Loucy (cell line): ENCODE results near the gene NOTCH2.
"Not testable (repeated sequence)": the region's sequence is repeated elsewhere in the genome, so short reads cannot be mapped to it uniquely, and the experiment has no call there.

Source experiments
- H2AFZ ChIP-seq: fragments of 200-600 bp; sonication (generic); 2 replicates; pipeline ENCODE4 v1.6.0; 2016; ENCODE audit warnings: antibody characterized with exemption, mild to moderate bottlenecking, low read length, moderate library complexity
- H3F3A ChIP-seq: fragments of 200-600 bp; 2 replicates; pipeline ENCODE4 v1.6.0; 2016; ENCODE audit warnings: antibody characterized with exemption, low read depth, mild to moderate bottlenecking
- H3K27me3 ChIP-seq: fragments of 200-600 bp; sonication (generic); 2 replicates; pipeline ENCODE4 v1.6.1; 2014; ENCODE audit warnings: low read length, mild to moderate bottlenecking; ENCODE audit not compliant: insufficient read depth, poor library complexity, severe bottlenecking
- H3K36me3 ChIP-seq: fragments of 200-600 bp; sonication (generic); 2 replicates; pipeline ENCODE4 v1.6.1; 2016; ENCODE audit warnings: low read length; ENCODE audit not compliant: insufficient read depth
- H3K4me1 ChIP-seq: fragments of 200-600 bp; sonication (generic); 2 replicates; pipeline ENCODE4 v1.5.1; 2014; ENCODE audit warnings: low read length, mild to moderate bottlenecking; ENCODE audit not compliant: insufficient read depth, poor library complexity, severe bottlenecking
- H3K4me2 ChIP-seq: fragments of 200-600 bp; sonication (generic); 2 replicates; pipeline ENCODE4 v1.6.0; 2014; ENCODE audit warnings: antibody characterized with exemption, low read length, low read depth, mild to moderate bottlenecking; ENCODE audit not compliant: poor library complexity, severe bottlenecking
- H3K4me3 ChIP-seq: fragments of 200-600 bp; sonication (generic); 2 replicates; pipeline ENCODE4 v1.5.1; 2014; ENCODE audit warnings: low read length, mild to moderate bottlenecking, mixed read lengths; ENCODE audit not compliant: poor library complexity, severe bottlenecking
- H3K79me2 ChIP-seq: fragments of 200-600 bp; sonication (generic); 2 replicates; pipeline ENCODE4 v1.6.1; 2014; ENCODE audit warnings: low read length; ENCODE audit not compliant: insufficient read depth
- H3K9ac ChIP-seq: fragments of 200-600 bp; sonication (generic); 2 replicates; pipeline ENCODE4 v1.6.0; 2014; ENCODE audit warnings: mild to moderate bottlenecking, low read depth, low read length, moderate library complexity; ENCODE audit not compliant: poor library complexity, severe bottlenecking
- H3K9me2 ChIP-seq: fragments of 200-600 bp; sonication (generic); replicated peaks from 2 replicates; pipeline ENCODE4 v1.6.1; 2016; ENCODE audit warnings: low read depth, low read length, mixed read lengths
- H3K9me3 ChIP-seq: fragments of 200-600 bp; sonication (generic); 2 replicates; pipeline ENCODE4 v1.6.1; 2014; ENCODE audit warnings: mild to moderate bottlenecking, antibody characterized with exemption, low read length, low read depth; ENCODE audit not compliant: insufficient read depth
- H4K20me1 ChIP-seq: fragments of 200-600 bp; sonication (generic); 2 replicates; pipeline ENCODE4 v1.6.0; 2014; ENCODE audit warnings: antibody characterized with exemption, low read length, mild to moderate bottlenecking; ENCODE audit not compliant: insufficient read depth, poor library complexity, severe bottlenecking
- EZH2phosphoT487 ChIP-seq: fragments of 200-600 bp; IDR thresholded peaks from 2 replicates; pipeline ENCODE4 v1.6.1; 2018; ENCODE audit warnings: antibody characterized with exemption, mild to moderate bottlenecking, moderate library complexity, borderline replicate concordance
- TF ChIP-seq, protein P1 (sequence below): fragments of 200-600 bp; sonication (generic); conservative IDR thresholded peaks from 2 replicates; pipeline ENCODE4 v1.5.1; 2014; ENCODE audit warnings: mild to moderate bottlenecking, antibody characterized with exemption, low read length

Gene NOTCH2

DNA sequence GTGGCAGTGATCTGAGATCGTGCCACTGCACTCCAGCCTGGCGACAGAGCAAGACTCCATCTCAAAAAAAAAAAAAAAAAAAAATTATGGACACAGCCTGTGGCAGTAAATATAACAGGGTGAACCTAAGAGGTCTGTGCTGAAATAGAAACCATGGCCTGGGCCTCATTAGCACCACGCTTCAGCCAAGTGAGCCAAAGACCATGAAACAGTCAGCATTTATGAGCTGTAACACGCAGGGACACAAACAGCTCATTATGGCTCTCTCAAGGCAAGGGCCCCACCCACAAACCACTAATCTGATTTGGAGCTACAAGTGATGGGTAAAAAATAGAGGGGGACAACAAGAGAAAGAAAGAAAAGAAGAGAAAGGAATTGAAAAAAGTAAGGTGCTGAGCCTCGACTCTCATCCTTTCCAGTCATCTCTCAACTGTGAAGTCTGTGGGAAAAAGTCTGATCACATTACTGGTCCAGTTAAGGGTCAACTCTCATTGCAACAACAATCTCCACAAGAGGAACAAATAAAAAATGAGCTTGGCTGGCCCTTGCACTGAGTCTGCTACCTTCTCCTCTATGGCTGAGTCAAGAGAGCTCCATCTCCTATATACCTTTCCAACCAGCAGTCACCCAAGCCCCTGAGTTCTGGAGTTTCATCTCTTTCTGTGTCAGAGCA, 93.7 kb downstream of the NOTCH2 start:
- not testable (repeated sequence) for H3F3A ChIP-seq, H2AFZ ChIP-seq, H3K9me3 ChIP-seq, H4K20me1 ChIP-seq, H3K4me3 ChIP-seq, H3K27me3 ChIP-seq, H3K9ac ChIP-seq, H3K9me2 ChIP-seq
- Histone ChIP-seq H3K79me2 (peaks cover 19% of the 10 kb centered on the region; the same call in 1 of the 2 replicates), H3K4me2 (peak overlapping the region; percentile 35), H3K36me3 (peaks cover 34% of the 10 kb centered on the region; the same call in 1 of the 2 replicates), H3K4me1 (peaks cover 52% of the 10 kb centered on the region)

DNA sequence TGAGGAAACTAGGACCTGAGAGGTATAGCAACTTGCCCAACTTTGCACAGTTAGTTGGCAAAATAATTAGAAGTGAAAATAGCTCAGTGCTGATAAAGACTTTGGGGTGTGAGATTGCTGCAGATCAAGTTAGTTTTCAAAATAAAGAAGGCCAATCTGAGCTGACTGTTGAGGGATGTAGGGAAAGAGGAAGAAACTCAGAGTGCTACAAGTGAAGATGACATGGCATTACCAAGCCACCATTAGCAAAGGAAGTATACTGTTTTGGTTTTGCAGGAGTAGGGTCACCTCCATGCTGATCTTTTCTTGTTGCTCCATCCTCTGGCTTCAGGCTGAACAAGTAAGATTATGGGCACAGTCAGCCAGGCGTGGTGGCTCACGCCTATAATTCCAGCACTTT, 94.5 kb downstream of the NOTCH2 start:
- H3K27me3 ChIP-seq, result no peaks in the 10 kb centered on the region
- H4K20me1 ChIP-seq, result no peaks in the 10 kb centered on the region
- TF ChIP-seq, protein P1, sequence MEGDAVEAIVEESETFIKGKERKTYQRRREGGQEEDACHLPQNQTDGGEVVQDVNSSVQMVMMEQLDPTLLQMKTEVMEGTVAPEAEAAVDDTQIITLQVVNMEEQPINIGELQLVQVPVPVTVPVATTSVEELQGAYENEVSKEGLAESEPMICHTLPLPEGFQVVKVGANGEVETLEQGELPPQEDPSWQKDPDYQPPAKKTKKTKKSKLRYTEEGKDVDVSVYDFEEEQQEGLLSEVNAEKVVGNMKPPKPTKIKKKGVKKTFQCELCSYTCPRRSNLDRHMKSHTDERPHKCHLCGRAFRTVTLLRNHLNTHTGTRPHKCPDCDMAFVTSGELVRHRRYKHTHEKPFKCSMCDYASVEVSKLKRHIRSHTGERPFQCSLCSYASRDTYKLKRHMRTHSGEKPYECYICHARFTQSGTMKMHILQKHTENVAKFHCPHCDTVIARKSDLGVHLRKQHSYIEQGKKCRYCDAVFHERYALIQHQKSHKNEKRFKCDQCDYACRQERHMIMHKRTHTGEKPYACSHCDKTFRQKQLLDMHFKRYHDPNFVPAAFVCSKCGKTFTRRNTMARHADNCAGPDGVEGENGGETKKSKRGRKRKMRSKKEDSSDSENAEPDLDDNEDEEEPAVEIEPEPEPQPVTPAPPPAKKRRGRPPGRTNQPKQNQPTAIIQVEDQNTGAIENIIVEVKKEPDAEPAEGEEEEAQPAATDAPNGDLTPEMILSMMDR, result no peak
- TF ChIP-seq EZH2phosphoT487, result no peak
- no peaks in the 10 kb centered on the region for H3F3A ChIP-seq
- no peak overlapping the region for H3K4me3 ChIP-seq
- H3K79me2 ChIP-seq, result peaks cover 12% of the 10 kb centered on the region; the same call in 1 of the 2 replicates
- H3K36me3 ChIP-seq, result peaks cover 38% of the 10 kb centered on the region; the same call in 1 of the 2 replicates
- H3K9me2 ChIP-seq, result no peaks in the 10 kb centered on the region
- no peaks in the 10 kb centered on the region for H3K9me3 ChIP-seq
- no peak overlapping the region for H3K9ac ChIP-seq
- H3K4me1 ChIP-seq, result peaks cover 52% of the 10 kb centered on the region
- no peak overlapping the region for H3K4me2 ChIP-seq
- H2AFZ ChIP-seq, result no peak overlapping the region

DNA sequence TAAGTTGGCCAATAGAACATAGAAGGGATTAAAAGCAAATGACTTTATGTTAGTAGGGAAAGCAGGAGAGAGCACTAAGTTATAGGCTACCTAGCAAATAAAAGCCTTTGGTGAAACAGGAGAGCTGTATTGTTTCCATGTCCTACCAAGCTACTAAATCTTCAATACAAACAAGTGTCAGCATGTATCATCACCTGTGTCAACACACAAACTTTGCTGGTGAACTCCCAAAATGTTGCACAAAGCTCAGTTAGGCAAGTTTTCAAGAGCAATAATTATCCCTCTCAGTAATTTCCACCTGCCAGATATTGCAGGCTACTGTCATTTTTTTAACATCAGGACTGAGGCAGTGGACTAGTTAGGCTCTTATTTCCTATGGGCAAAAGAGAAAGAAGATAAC, 95.4 kb downstream of the NOTCH2 start:
- TF ChIP-seq, protein P1, result no peak
- TF ChIP-seq EZH2phosphoT487, result no peak
- Histone ChIP-seq H2AFZ (no peak overlapping the region), H3F3A (no peaks in the 10 kb centered on the region), H3K4me2 (no peak overlapping the region), H3K4me1 (peaks cover 52% of the 10 kb centered on the region), H3K4me3 (no peak overlapping the region), H3K79me2 (peaks cover 7% of the 10 kb centered on the region; the same call in 1 of the 2 replicates), H3K9ac (peak overlapping the region; percentile 45), H4K20me1 (no peaks in the 10 kb centered on the region), H3K9me2 (no peaks in the 10 kb centered on the region), H3K9me3 (no peaks in the 10 kb centered on the region), H3K36me3 (peaks cover 48% of the 10 kb centered on the region; the same call in 1 of the 2 replicates), H3K27me3 (no peaks in the 10 kb centered on the region)
